ENCODE measurements around the gene PDE8A.

PDE8A gene

GRCh38 chr15:85118173-85118572 is 136.5 kb downstream of the PDE8A start:
- DNase-seq (ENCODE audit: low read depth in 1 of 2, low spot score in 1 of 2) = no peak

GRCh38 chr15:85118581-85118980 is 136.9 kb downstream of the PDE8A start:
- no peak for DNase-seq (ENCODE audit: low read depth in 1 of 2, low spot score in 1 of 2)

GRCh38 chr15:85120351-85121113 is 138.9 kb downstream of the PDE8A start:
- no peak for DNase-seq (ENCODE audit: low read depth in 1 of 2, low spot score in 1 of 2)

- no peak for DNase-seq (ENCODE audit: low read depth in 1 of 2, low spot score in 1 of 2)
Observed at GRCh38 chr15:85124173-85124572, 142.5 kb downstream of the PDE8A start.

GRCh38 chr15:85125056-85125661 is 143.5 kb downstream of the PDE8A start:
- DNase-seq (ENCODE audit: low read depth in 1 of 2, low spot score in 1 of 2) = no peak

GRCh38 chr15:85128621-85129020 is 147.0 kb downstream of the PDE8A start:
- no peak for DNase-seq (ENCODE audit: low read depth in 1 of 2, low spot score in 1 of 2)

GRCh38 chr15:85129881-85130280 is 148.2 kb downstream of the PDE8A start:
- DNase-seq (ENCODE audit: low read depth in 1 of 2, low spot score in 1 of 2) = no peak

- DNase-seq (ENCODE audit: low read depth in 1 of 2, low spot score in 1 of 2) = no peak
Observed at GRCh38 chr15:85131915-85132314, 150.3 kb downstream of the PDE8A start.

- DNase-seq (ENCODE audit: low read depth in 1 of 2, low spot score in 1 of 2) = no peak
Observed at GRCh38 chr15:85133709-85134108, 152.1 kb downstream of the PDE8A start.

GRCh38 chr15:85137489-85138168 is 156.0 kb downstream of the PDE8A start:
- no peak for DNase-seq (ENCODE audit: low read depth in 1 of 2, low spot score in 1 of 2)

GRCh38 chr15:85139391-85139790 is 157.7 kb downstream of the PDE8A start:
- DNase-seq (ENCODE audit: low read depth in 1 of 2, low spot score in 1 of 2) = no peak

GRCh38 chr15:85141726-85142125 is 160.1 kb downstream of the PDE8A start:
- no peak for DNase-seq (ENCODE audit: low read depth in 1 of 2, low spot score in 1 of 2)

GRCh38 chr15:85142312-85142711 is 160.7 kb downstream of the PDE8A start:
- no peak for DNase-seq (ENCODE audit: low read depth in 1 of 2, low spot score in 1 of 2)

- DNase-seq (ENCODE audit: low read depth in 1 of 2, low spot score in 1 of 2) = no peak
Observed at GRCh38 chr15:85149465-85150129, 167.9 kb downstream of the PDE8A start.

- DNase-seq (ENCODE audit: low read depth in 1 of 2, low spot score in 1 of 2) = no peak
Observed at GRCh38 chr15:85150130-85150480, 168.4 kb downstream of the PDE8A start.

- DNase-seq (ENCODE audit: low read depth in 1 of 2, low spot score in 1 of 2) = no peak
Observed at GRCh38 chr15:85151145-85151544, 169.5 kb downstream of the PDE8A start.

GRCh38 chr15:85151861-85152260 is 170.2 kb downstream of the PDE8A start:
- no peak for DNase-seq (ENCODE audit: low read depth in 1 of 2, low spot score in 1 of 2)

- DNase-seq (ENCODE audit: low read depth in 1 of 2, low spot score in 1 of 2) = no peak
Observed at GRCh38 chr15:85154061-85154460, 172.4 kb downstream of the PDE8A start.

- no peak for DNase-seq (ENCODE audit: low read depth in 1 of 2, low spot score in 1 of 2)
Observed at GRCh38 chr15:85155360-85155759, 173.7 kb downstream of the PDE8A start.

GRCh38 chr15:85155857-85156256 is 174.2 kb downstream of the PDE8A start:
- no peak for DNase-seq (ENCODE audit: low read depth in 1 of 2, low spot score in 1 of 2)

- no peak for DNase-seq (ENCODE audit: low read depth in 1 of 2, low spot score in 1 of 2)
Observed at GRCh38 chr15:85157344-85157743, 175.7 kb downstream of the PDE8A start.

GRCh38 chr15:85162237-85162636 is 180.6 kb downstream of the PDE8A start:
- no peak for DNase-seq (ENCODE audit: low read depth in 1 of 2, low spot score in 1 of 2)
